HUES6 (cell line): ENCODE data around the gene DCLRE1A.
"Not testable (repeated sequence)": the region's sequence is repeated elsewhere in the genome, so short reads cannot be mapped to it uniquely, and the experiment has no call there.

ENCODE experiments used
- H3K27ac ChIP-seq: 2 replicates; pipeline ENCODE4 v1.7.0; 2013; ENCODE audit warnings: low read depth, mild to moderate bottlenecking, low read length, inconsistent platforms
- H3K27me3 ChIP-seq: 2 replicates; pipeline ENCODE4 v1.6.1; 2013; ENCODE audit warnings: low read length; ENCODE audit not compliant: control insufficient read depth, insufficient read depth
- H3K36me3 ChIP-seq: 2 replicates; pipeline ENCODE4 v1.6.1; 2013; ENCODE audit warnings: low read length; ENCODE audit not compliant: control insufficient read depth, insufficient read depth
- H3K4me1 ChIP-seq: 2 replicates; pipeline ENCODE4 v1.6.1; 2013; ENCODE audit warnings: low read length; ENCODE audit not compliant: control insufficient read depth, insufficient read depth
- H3K4me3 ChIP-seq: 2 replicates; pipeline ENCODE4 v1.5.1; 2013; ENCODE audit warnings: low read depth, low read length
- H3K9ac ChIP-seq: one replicate; pipeline ENCODE4 v1.6.1; 2013; ENCODE audit warnings: mild to moderate bottlenecking, low read length
- H3K9me3 ChIP-seq: 2 replicates; pipeline ENCODE4 v1.6.1; 2013; ENCODE audit warnings: low read depth, low read length; ENCODE audit not compliant: control insufficient read depth, insufficient read depth

DCLRE1A gene

GRCh38 chr10:113857210-113857609 lies 3.3 kb upstream of the DCLRE1A start:
- no peak overlapping the region for H3K4me3 ChIP-seq
- H3K4me1 ChIP-seq: peaks cover 12% of the 10 kb centered on the region
- no peaks in the 10 kb centered on the region for H3K27me3 ChIP-seq
- peaks cover 38% of the 10 kb centered on the region for H3K36me3 ChIP-seq
- no peak overlapping the region for H3K9ac ChIP-seq
- no peak overlapping the region for H3K27ac ChIP-seq
- no peaks in the 10 kb centered on the region for H3K9me3 ChIP-seq

GRCh38 chr10:113856563-113856962 lies 2.7 kb upstream of the DCLRE1A start:
- Histone ChIP-seq H3K27me3 (no peaks in the 10 kb centered on the region), H3K4me3 (peak overlapping the region; percentile 90), H3K9ac (no peak overlapping the region), H3K36me3 (peaks cover 32% of the 10 kb centered on the region), H3K9me3 (no peaks in the 10 kb centered on the region), H3K4me1 (peaks cover 12% of the 10 kb centered on the region), H3K27ac (no peak overlapping the region)

- Histone ChIP-seq H3K9me3 (no peaks in the 10 kb centered on the region), H3K9ac (peak overlapping the region; percentile 91)
Measured at GRCh38 chr10:113854761-113855588, 1.1 kb upstream of the DCLRE1A start.

GRCh38 chr10:113853578-113854012 lies 287 bp downstream of the DCLRE1A start:
- peaks cover 5% of the 10 kb centered on the region for H3K36me3 ChIP-seq
- H3K9me3 ChIP-seq: no peaks in the 10 kb centered on the region
- H3K27ac ChIP-seq: peak overlapping the region; percentile 99
- peak overlapping the region; percentile 91 for H3K9ac ChIP-seq
- H3K27me3 ChIP-seq: no peaks in the 10 kb centered on the region
- peaks cover 12% of the 10 kb centered on the region for H3K4me1 ChIP-seq
- H3K4me3 ChIP-seq: peak overlapping the region; percentile 90

More at GRCh38 chr10:113854761-113855588, 1.1 kb upstream of the DCLRE1A start:
- H3K36me3 ChIP-seq: peaks cover 16% of the 10 kb centered on the region
- H3K4me1 ChIP-seq: peaks cover 12% of the 10 kb centered on the region
- H3K4me3 ChIP-seq: peak overlapping the region; percentile 90
- peak overlapping the region; percentile 99 for H3K27ac ChIP-seq
- no peaks in the 10 kb centered on the region for H3K27me3 ChIP-seq

GRCh38 chr10:113849946-113850345 lies 3.9 kb downstream of the DCLRE1A start:
- peaks cover 7% of the 10 kb centered on the region; the same call in 1 of the 2 replicates for H3K4me1 ChIP-seq
- H3K9me3 ChIP-seq: no peaks in the 10 kb centered on the region
- H3K4me3 ChIP-seq: no peak overlapping the region
- peaks cover 12% of the 10 kb centered on the region for H3K36me3 ChIP-seq
- no peak overlapping the region for H3K9ac ChIP-seq
- H3K27me3 ChIP-seq: no peaks in the 10 kb centered on the region
- no peak overlapping the region for H3K27ac ChIP-seq

GRCh38 chr10:113849140-113849803 lies 4.6 kb downstream of the DCLRE1A start:
- Histone ChIP-seq H3K36me3 (peaks cover 13% of the 10 kb centered on the region), H3K4me3 (no peak overlapping the region), H3K9ac (no peak overlapping the region), H3K27ac (no peak overlapping the region), H3K4me1 (peaks cover 10% of the 10 kb centered on the region), H3K27me3 (no peaks in the 10 kb centered on the region), H3K9me3 (no peaks in the 10 kb centered on the region)

- Histone ChIP-seq H3K4me1 (peaks cover 7% of the 10 kb centered on the region), H3K27ac (no peak overlapping the region), H3K9me3 (no peaks in the 10 kb centered on the region), H3K4me3 (no peak overlapping the region), H3K27me3 (no peaks in the 10 kb centered on the region), H3K36me3 (peaks cover 22% of the 10 kb centered on the region), H3K9ac (no peak overlapping the region)
Measured at GRCh38 chr10:113846036-113846435, 7.8 kb downstream of the DCLRE1A start.

GRCh38 chr10:113843972-113844485 lies 9.9 kb downstream of the DCLRE1A start:
- Histone ChIP-seq H3K36me3 (peaks cover 28% of the 10 kb centered on the region), H3K4me1 (peaks cover 7% of the 10 kb centered on the region), H3K27ac (no peak overlapping the region), H3K4me3 (no peak overlapping the region), H3K9ac (no peak overlapping the region), H3K9me3 (no peaks in the 10 kb centered on the region), H3K27me3 (no peaks in the 10 kb centered on the region)

- H3K27me3 ChIP-seq: no peaks in the 10 kb centered on the region
- no peak overlapping the region for H3K27ac ChIP-seq
- H3K36me3 ChIP-seq: peaks cover 30% of the 10 kb centered on the region
- no peak overlapping the region for H3K9ac ChIP-seq
- H3K4me3 ChIP-seq: no peak overlapping the region
- H3K4me1 ChIP-seq: peaks cover 7% of the 10 kb centered on the region
- H3K9me3 ChIP-seq: no peaks in the 10 kb centered on the region
Measured at GRCh38 chr10:113842171-113842570, 11.7 kb downstream of the DCLRE1A start.

GRCh38 chr10:113828567-113828966 lies 25.3 kb downstream of the DCLRE1A start:
- H3K4me1 ChIP-seq, H3K4me3 ChIP-seq, H3K9me3 ChIP-seq, H3K9ac ChIP-seq, H3K36me3 ChIP-seq, H3K27me3 ChIP-seq, H3K27ac ChIP-seq: not testable (repeated sequence)

- H3K9ac ChIP-seq: no peak overlapping the region
- H3K4me1 ChIP-seq: peaks cover 13% of the 10 kb centered on the region
- H3K4me3 ChIP-seq: no peak overlapping the region
- no peaks in the 10 kb centered on the region for H3K9me3 ChIP-seq
- no peaks in the 10 kb centered on the region for H3K27me3 ChIP-seq
- no peak overlapping the region for H3K27ac ChIP-seq
- no peaks in the 10 kb centered on the region for H3K36me3 ChIP-seq
Measured at GRCh38 chr10:113825791-113826190, 28.1 kb downstream of the DCLRE1A start.
